HL-60 (cell line): Measurements from ENCODE around the gene PPEF2.

Experiments used
- CTCF ChIP-seq: IDR thresholded peaks from one replicate; pipeline ENCODE4 v1.5.1; 2011; ENCODE audit warnings: low read length, control low read depth, inconsistent platforms; ENCODE audit not compliant: insufficient read depth
- GABPA ChIP-seq: IDR thresholded peaks from 2 replicates; pipeline ENCODE4 v1.6.1; 2012; ENCODE audit warnings: low read depth
- POLR2AphosphoS5 ChIP-seq: IDR thresholded peaks from 2 replicates; pipeline ENCODE4 v1.6.1; 2012; ENCODE audit warnings: low read depth
- REST ChIP-seq: IDR thresholded peaks from 2 replicates; pipeline ENCODE4 v1.6.1; 2012; ENCODE audit warnings: low read depth; ENCODE audit not compliant: insufficient replicate concordance
- SPI1 ChIP-seq: IDR thresholded peaks from 2 replicates; pipeline ENCODE4 v1.6.1; 2012; ENCODE audit warnings: low read depth, mild to moderate bottlenecking, borderline replicate concordance

GRCh38 chr4:75843596-75843995, 58.7 kb downstream of the PPEF2 start:
- no peak for TF ChIP-seq CTCF
- TF ChIP-seq GABPA, result no peak
- TF ChIP-seq POLR2AphosphoS5, result no peak
- no peak for TF ChIP-seq REST
- TF ChIP-seq SPI1, result no peak
